Thyroid gland (tissue), 4 donors: ENCODE data around the gene CLIP3. TPM values are rescaled to one million over a fixed set of nuclear protein-coding genes. Genes with fewer than 3 reads are reported as not detected.

ENCODE experiments used
- DNase-seq, 2 donors: peaks; one replicate each; pipeline ENCODE4 v3.0.0-alpha.2; 2019
- H3K27ac ChIP-seq, 3 donors: fragments of 200-600 bp; sonication (generic); 1 replicate in 2 of 3; 2 replicates in 1 of 3; pipeline ENCODE4 v1.5.1; 2016 to 2019; ENCODE audit warnings: mild to moderate bottlenecking in 1 of 3, moderate library complexity in 1 of 3
- H3K27me3 ChIP-seq: fragments of 200-600 bp; sonication (generic); one replicate; pipeline ENCODE4 v1.5.1; 2019
- H3K36me3 ChIP-seq, 2 donors: fragments of 200-600 bp; sonication (generic); one replicate each; pipeline ENCODE4 v1.5.1; 2016 to 2019
- H3K4me1 ChIP-seq, 2 donors: fragments of 200-600 bp; sonication (generic); one replicate each; pipeline ENCODE4 v1.5.1; 2017 to 2019
- H3K4me3 ChIP-seq, 3 donors: fragments of 200-600 bp; sonication (generic); replicated peaks in 1 of 3; 1 replicate in 2 of 3; 2 replicates in 1 of 3; pipeline ENCODE4 v1.5.1; 2016; ENCODE audit warnings: mild to moderate bottlenecking in 1 of 3
- H3K9me3 ChIP-seq: fragments of 200-600 bp; sonication (generic); one replicate; pipeline ENCODE4 v1.5.1; 2017
- POLR2A ChIP-seq, 2 donors: fragments of 450-650 bp; IDR thresholded peaks; one replicate each; pipeline ENCODE4 v1.6.1; 2017; ENCODE audit warnings: antibody characterized with exemption in 2 of 2, mild to moderate bottlenecking in 2 of 2, moderate library complexity in 1 of 2
- WGBS, 2 donors: methylation state at CpG; one replicate each; pipeline ENCODE4 v1.1.5; 2017; 5-methylcytosine and 5-hydroxymethylcytosine counted together
- intact Hi-C: fragments of 100-400 bp; cut with DNase I; formaldehyde crosslinking; loops from one replicate; pipeline ENCODE4 v1.15.1; 2023
- total RNA-seq, 4 donors: library from RNA; depleted of rRNA; stranded (reverse); fragments of >200 nt; gene quantifications; one replicate each; pipeline ENCODE4 v1.2.3, GENCODE V29; 2016
- TF ChIP-seq, protein P1 (sequence below), 6 experiments: fragments of 200-600 bp in 3 of 6; fragments of 450-650 bp in 3 of 6; sonication (generic) in 3 of 6; IDR thresholded peaks; one replicate each; pipeline ENCODE4 v1.5.1; 2016 to 2019; ENCODE audit warnings: antibody characterized with exemption in 6 of 6, mild to moderate bottlenecking in 2 of 6, inconsistent platforms in 1 of 6, moderate library complexity in 1 of 6

Gene CLIP3
- total RNA-seq, 4 donors from 2014 or later = 1.9 to 3.8 (median 2.9) TPM

DNA sequence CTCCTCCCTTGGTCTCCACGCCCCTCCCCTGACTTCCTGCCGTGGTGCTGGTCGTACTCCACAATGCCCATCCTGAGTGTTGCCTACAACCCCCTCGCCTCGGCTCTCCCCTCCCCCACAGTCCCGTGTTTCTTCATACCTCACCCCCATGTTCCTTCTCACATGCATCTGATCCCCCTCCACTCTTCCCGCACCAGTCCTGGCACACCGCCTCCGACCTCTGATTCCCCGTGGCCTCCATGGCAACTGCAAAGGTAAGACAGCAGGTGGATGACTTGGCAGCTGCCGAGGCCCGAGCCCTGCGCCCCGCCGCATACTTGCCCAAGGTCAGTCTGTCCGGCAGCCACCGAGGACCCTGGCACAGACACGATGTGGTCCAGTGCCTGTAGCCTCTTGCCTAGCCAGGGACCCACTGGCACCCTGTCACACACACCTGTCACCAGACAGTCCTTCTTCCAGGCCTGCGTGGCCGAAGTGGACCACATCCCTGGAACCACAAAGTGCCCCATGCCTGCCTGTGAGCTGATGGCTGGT lies 53.8 kb downstream of the CLIP3 start:
- DNase-seq = no peak
- intact Hi-C loops = no loop called here
- 54 to 63% methylated on average over 15 to 20 of the region's 20 CpGs for WGBS, 2 donors

DNA sequence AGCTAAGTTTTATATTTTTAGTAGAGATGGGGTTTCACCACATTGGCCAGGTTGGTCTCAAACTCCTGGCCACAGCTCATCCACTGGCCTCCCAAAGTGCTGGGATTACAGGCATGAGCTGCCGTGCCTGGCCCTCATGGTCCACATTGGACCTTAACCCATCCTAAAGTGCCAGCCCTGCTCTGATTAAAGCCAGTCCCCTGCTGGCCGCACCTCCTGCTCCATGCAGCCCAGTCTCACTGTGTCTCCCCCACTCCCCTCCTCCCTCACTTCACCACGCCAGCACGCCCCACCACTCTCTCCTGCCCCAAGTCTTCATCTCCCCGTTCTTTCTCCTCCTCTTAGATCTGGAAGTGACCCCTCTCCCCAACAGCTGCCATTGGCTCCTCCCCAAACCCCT lies 54.4 kb downstream of the CLIP3 start:
- whole genome bisulfite sequencing, 2 donors = 45 to 53% methylated on average over 5 of the region's 5 CpGs
- TF ChIP-seq, protein P1, sequence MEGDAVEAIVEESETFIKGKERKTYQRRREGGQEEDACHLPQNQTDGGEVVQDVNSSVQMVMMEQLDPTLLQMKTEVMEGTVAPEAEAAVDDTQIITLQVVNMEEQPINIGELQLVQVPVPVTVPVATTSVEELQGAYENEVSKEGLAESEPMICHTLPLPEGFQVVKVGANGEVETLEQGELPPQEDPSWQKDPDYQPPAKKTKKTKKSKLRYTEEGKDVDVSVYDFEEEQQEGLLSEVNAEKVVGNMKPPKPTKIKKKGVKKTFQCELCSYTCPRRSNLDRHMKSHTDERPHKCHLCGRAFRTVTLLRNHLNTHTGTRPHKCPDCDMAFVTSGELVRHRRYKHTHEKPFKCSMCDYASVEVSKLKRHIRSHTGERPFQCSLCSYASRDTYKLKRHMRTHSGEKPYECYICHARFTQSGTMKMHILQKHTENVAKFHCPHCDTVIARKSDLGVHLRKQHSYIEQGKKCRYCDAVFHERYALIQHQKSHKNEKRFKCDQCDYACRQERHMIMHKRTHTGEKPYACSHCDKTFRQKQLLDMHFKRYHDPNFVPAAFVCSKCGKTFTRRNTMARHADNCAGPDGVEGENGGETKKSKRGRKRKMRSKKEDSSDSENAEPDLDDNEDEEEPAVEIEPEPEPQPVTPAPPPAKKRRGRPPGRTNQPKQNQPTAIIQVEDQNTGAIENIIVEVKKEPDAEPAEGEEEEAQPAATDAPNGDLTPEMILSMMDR (IDR thresholded peaks at IDR 0.05) = no peak
- no peak for DNase-seq
- H3K9me3 ChIP-seq = no peaks in the 10 kb centered on the region
- no peak overlapping the region for H3K4me3 ChIP-seq
- no peaks in the 10 kb centered on the region for H3K27me3 ChIP-seq
- no peaks in the 10 kb centered on the region for H3K36me3 ChIP-seq
- intact Hi-C loops = no loop called here
- no peaks in the 10 kb centered on the region for H3K4me1 ChIP-seq
- no peak overlapping the region for H3K27ac ChIP-seq

More for the DNA sequence above, 53.8 kb downstream of the CLIP3 start:
- Histone ChIP-seq H3K27me3 (no peaks in the 10 kb centered on the region), H3K4me1 (no peaks in the 10 kb centered on the region), H3K27ac (no peak overlapping the region), H3K36me3 (no peaks in the 10 kb centered on the region), H3K9me3 (no peaks in the 10 kb centered on the region), H3K4me3 (no peak overlapping the region)
- TF ChIP-seq POLR2A (IDR thresholded peaks at IDR 0.05) = no peak
- TF ChIP-seq, protein P1 (IDR thresholded peaks at IDR 0.05) = no peak

DNA sequence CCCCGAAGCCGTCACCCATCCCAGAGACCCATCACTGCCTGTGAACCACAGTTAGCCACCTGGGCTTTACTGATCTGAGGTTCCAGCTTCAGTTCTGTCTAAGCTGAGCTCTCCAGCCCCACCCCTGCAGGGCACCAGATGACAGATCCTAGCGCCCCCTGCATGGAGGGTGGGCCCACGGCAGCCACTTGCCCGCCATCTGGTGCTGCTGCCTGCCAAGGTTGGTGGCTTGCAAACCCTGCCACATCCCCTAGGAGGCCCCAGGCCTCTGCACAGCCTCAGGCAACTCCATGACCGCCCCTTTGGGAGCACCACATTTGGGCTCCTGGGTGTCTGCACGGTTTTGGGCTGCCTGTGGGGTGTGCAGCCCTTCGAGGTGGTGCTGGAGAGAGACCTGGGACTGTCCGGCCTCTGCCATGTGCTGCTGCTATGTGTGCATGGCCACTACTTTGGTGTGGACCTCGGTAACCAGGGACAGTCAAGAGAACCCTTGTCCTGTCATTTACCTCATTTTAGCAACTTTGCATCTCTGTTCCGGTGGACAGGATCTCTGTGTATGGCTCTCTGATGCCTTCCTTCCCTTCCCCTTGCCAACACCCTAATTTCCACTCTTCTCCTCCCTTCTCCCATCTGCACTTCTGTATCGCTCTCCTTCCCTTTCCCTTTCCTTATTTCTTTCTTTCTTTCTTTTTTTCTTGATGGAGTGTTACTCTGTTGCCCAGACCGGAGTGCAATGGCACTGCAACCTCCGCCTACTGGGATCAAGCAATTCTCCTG lies 55.0 kb downstream of the CLIP3 start:
- Histone ChIP-seq H3K4me1 (no peaks in the 10 kb centered on the region), H3K36me3 (no peaks in the 10 kb centered on the region), H3K4me3 (no peak overlapping the region), H3K27ac (no peak overlapping the region), H3K9me3 (no peaks in the 10 kb centered on the region), H3K27me3 (no peaks in the 10 kb centered on the region)
- intact Hi-C loops = no loop called here
- 52 to 58% methylated on average over 12 to 14 of the region's 14 CpGs for WGBS, 2 donors
- no peak for TF ChIP-seq POLR2A (IDR thresholded peaks at IDR 0.05)
- TF ChIP-seq, protein P1 (IDR thresholded peaks at IDR 0.05) = no peak
- no peak for DNase-seq

DNA sequence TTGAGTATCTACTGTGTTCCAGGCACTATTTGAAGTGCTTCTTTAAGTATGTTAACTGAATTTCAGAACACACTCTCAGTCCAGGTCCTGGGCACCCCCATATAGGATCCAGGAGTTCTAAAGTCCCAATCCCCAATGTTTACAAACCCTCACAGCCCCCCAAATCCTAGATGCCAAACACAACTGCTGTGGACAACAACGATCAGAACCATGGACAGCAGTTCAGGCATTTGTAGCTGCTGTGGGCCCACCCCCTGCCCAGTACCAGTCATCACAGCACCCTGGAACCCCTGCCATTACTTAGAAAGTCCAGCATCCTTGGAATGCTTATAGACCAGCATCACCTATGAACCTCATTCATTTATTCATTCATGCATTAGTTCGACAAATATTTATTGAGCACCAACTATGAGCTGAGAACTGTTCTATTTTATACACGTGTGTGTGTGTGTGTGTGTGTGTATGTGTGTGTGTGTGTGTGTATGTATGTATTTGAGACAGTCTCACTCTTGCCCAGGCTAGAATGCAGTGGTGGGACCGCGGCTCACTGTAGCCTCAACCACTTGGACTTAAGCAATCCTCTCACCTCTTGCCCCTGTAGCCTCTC lies 57.0 kb downstream of the CLIP3 start:
- intact Hi-C loops = no loop called here
- Histone ChIP-seq H3K27ac (no peak overlapping the region), H3K27me3 (no peaks in the 10 kb centered on the region), H3K36me3 (no peaks in the 10 kb centered on the region), H3K4me1 (no peaks in the 10 kb centered on the region), H3K4me3 (no peak overlapping the region), H3K9me3 (no peaks in the 10 kb centered on the region)
- 21 to 44% methylated on average over 4 to 5 of the region's 5 CpGs for WGBS, 2 donors
- TF ChIP-seq POLR2A (IDR thresholded peaks at IDR 0.05) = no peak
- TF ChIP-seq, protein P1 (IDR thresholded peaks at IDR 0.05) = no peak
- peak in 1 of 2 donors; percentile 10 for DNase-seq

DNA sequence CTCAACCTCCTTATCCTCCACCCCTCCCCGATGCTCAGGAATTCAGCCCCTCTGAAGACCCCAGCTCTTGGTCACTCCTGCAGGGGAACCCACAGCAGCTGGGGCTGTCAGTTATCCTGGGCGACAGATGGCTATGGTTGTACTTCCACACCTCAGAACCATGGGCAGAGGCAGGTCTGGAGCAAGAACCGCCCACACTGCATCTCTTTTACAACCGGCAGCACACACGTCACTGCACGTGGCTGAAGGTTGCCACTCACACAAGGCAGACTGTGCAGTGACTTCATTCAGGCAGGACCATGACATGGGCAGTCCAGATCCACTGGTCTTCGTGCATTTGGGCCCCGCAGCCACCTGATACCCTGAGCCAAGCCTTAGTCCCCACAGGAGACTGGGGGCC lies 59.2 kb downstream of the CLIP3 start:
- H3K36me3 ChIP-seq = no peaks in the 10 kb centered on the region
- no peaks in the 10 kb centered on the region for H3K9me3 ChIP-seq
- H3K4me1 ChIP-seq = no peaks in the 10 kb centered on the region
- TF ChIP-seq, protein P1 (IDR thresholded peaks at IDR 0.05) = no peak
- TF ChIP-seq POLR2A (IDR thresholded peaks at IDR 0.05) = no peak
- intact Hi-C loops = no loop called here
- H3K27me3 ChIP-seq = no peaks in the 10 kb centered on the region
- H3K4me3 ChIP-seq = no peak overlapping the region
- no peak for DNase-seq
- H3K27ac ChIP-seq = no peak overlapping the region
- WGBS, 2 donors = 58 to 66% methylated on average over 4 to 5 of the region's 8 CpGs
